GM20431 (cell line): ENCODE measurements around the gene B4GALT5.

ENCODE experiments used
- in situ Hi-C: fragments of 300-500 bp; cut with MseI, MboI; formaldehyde crosslinking; loops from one replicate; pipeline ENCODE4 v1.15.0; 2020; ENCODE audit warnings: low sequenced_read_pairs; ENCODE audit not compliant: unreplicated experiment

The B4GALT5 gene

DNA sequence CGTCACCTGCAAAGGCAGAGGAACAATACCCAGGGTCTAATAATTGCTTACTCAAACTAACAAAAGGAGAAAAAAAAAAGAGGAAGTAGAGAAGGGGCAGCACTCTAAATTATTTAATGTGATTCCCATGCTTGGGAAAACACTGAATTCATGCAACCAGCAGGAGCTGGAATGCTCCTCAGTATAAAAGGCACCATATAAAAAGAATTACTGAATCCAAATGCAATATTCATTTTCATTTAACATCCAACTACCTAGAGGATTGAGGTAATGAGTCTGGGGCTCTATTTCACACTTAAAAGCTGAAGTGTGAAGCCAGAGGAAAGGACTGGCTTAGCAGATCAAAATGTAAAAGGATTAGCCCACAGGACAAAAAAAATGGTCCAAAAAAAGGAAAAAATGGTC is 8.7 kb downstream of the B4GALT5 start:
- in situ Hi-C loops = no loop called here

DNA sequence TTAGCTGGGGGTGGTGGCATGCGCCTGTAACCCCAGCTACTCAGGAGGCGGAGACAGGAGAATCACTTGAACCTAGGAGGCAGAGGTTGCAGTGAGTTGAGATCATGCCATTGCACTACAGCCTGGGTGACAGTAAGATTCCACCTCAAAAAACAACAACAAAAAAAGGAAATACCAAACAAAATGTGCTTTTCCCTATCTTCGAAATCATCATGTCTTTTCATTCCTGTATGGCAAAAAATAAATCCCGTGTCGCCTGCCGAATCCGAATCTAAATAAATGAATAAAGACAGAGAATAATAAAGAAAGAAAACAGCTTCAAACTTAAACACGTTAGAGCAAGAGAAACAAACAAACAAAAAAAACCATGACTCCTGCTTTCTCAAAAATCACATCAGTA is 11.8 kb downstream of the B4GALT5 start:
- in situ Hi-C loops = no loop called here

GRCh38 chr20:49701241-49701790 is 12.4 kb downstream of the B4GALT5 start:
- in situ Hi-C loops = no loop called here

- in situ Hi-C loops = no loop called here
Observed at GRCh38 chr20:49700411-49701185, 13.1 kb downstream of the B4GALT5 start.

DNA sequence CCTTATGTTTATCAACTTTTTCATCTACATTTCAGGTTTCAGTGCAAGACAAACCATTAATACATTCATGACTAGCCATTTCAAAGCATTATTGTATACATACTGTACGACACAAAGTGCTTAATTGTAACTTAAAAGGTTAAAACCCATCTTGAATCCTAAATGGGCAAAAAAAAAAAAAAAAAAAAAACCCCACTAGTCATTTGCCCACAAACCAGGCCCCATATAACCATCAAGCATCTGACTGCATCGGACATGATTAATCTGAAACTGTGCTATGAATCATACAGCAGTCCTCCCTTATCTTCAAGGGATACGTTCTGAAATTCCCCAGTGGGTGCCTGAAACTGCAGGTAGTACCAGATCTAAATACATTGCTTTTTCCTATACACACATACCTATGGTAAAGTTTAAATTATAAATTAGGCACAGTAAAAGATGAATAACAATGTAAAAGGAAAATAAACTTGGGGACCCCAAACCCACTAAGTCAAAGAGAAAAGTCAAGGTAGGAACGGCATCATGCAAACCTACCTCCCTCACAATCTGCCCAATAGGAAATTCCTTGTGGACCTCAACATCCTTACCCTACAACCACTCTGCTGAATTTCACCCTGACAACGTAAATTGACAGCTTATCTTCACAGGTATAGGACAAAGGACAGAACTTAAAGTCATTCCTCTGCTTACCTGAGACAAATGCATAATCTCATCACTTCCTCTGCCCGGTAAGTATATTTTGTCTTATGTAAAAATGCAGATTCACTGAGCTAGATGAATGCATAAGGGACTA is 14.3 kb downstream of the B4GALT5 start:
- in situ Hi-C loops = no loop called here

- in situ Hi-C loops = no loop called here
Observed at GRCh38 chr20:49698477-49698876, 15.2 kb downstream of the B4GALT5 start.

- in situ Hi-C loops = no loop called here
Observed at GRCh38 chr20:49697071-49697470, 16.6 kb downstream of the B4GALT5 start.

DNA sequence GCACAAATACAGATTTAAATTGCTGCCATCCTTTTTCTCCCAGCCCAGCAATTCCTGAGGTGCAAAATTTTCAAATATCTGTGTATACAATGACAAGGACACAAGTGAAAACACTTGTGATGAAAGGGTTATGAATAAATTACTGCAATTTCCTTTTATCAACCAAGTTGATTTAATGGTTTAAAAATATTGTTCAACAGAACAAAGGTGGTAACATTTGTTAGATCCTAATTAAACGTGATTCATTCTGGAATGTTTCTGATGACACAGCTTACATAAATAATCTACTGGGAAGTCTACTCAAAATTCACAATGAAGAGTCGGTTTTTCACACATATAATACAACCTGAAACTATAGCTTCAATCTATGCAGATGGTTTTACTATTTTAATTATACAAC is 17.1 kb downstream of the B4GALT5 start:
- in situ Hi-C loops = no loop called here

GRCh38 chr20:49695830-49696229 is 17.8 kb downstream of the B4GALT5 start:
- in situ Hi-C loops = no loop called here

GRCh38 chr20:49694450-49695071 is 19.1 kb downstream of the B4GALT5 start:
- in situ Hi-C loops = no loop called here

DNA sequence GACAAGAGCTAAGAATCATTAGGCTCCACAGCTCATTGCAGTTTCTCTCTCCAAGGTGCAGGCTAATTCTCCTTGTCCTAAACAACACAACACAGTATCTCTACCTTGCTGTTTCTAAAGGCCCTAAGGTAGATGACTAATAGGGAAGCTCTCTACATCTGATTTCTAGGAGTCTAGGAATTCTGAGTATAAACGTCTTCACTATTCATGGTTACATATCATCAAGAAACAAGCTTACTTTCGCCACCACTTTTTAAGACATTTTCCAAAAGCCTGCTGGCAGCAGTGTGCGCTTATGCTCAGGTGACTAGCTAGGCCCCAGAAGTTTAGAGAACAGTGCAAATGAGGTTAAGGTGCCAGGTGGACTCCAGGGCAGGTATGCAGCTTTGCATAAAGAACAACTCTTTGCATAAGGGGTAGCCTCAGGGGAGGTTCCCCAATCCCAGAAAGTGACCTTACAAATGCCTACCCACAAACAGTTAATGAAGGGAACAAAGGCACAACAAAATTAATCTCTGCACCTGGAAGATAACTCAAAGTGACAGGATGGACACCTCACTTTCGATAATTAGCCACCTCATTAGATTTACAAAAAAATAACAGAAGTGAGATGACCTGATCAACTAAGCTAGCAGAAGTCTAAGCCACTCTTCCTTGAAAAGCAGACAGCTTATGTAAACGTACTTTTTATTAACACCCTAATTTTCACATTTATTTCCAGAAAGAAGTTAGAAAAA is 20.1 kb downstream of the B4GALT5 start:
- in situ Hi-C loops = no loop called here

- in situ Hi-C loops = no loop called here
Observed at GRCh38 chr20:49692941-49693340, 20.7 kb downstream of the B4GALT5 start.

DNA sequence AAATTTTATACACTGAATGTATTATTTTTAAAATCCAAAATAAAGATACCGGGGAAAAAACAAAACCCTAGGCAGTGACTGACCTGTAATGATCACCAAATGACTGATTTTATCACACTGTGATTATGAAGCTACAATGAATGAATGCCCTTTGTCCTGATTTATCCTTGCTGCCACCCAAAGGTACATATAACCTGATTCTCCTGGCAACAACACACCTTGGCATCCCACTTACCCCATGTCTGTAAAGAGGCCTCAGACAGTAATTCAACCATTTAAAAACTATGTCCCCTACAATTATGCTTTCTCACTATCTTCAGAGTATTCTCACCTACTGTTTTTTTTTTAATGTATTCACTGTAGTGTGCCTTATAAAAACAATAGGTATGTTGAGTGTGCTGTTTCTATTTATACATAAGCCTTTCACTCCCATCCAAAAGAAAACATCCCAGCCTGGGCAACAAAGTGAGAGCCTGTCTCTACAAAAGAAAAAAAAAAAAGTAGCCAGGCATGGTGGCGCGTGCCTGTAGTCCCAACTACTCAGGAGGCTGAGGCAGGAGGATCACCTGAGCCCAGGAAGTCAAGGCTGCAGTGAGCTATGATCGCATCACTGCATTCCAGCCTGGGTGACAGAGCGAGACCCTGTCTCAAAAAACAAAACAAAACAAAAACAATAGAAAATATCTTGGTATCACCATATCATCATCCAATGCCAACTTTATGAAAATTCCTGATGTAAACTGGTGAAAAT is 21.7 kb downstream of the B4GALT5 start:
- in situ Hi-C loops = no loop called here

- in situ Hi-C loops = no loop called here
Observed at GRCh38 chr20:49690899-49691620, 22.6 kb downstream of the B4GALT5 start.

- in situ Hi-C loops = no loop called here
Observed at GRCh38 chr20:49687595-49688567, 25.8 kb downstream of the B4GALT5 start.

DNA sequence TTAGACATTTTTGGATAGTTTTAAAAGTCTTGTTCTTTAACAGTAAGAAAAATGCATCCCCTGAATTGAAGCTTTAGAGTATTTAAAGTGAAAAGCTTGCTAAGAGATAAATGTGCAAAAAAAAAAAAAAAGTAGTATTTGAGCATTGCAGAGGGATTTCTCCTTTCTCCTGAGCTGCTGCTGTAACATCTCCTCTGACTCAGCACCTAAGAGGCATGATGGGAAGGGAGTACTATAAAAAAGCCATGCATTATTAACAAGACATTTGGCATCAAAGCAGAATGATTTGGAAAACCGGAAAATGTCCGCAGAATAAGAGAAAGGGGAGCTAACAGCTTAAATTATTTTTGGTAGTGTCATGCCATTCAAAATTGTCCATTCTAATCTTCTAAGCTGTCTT is 27.9 kb downstream of the B4GALT5 start:
- in situ Hi-C loops = no loop called here

DNA sequence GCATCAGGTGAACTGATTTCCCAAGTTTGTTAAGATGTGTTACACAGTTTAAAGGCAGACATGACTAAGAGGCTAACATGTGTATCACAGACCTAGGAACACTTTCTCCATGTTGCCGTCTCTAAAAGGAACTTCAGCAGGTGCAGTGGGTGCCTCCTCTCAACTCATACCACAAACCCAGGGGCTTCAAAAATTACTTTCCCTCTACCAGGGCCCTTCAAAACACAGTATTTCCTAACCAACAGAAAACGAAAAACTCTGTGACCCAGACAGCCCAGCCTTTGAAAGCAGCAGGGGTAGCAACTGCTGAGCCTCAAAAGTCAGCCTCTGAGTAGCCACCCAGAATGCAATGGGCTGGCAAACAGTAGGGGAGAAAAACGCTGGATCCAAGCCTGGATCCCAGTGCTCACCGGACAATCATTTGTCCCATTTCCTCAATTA is 28.5 kb downstream of the B4GALT5 start:
- in situ Hi-C loops = no loop called here
